Suppressor macrophage treated with lipopolysaccharide for 1 hour (primary cell): Measurements from ENCODE around the gene CAPZA1.

Experiments used
- DNase-seq, 3 donors: peaks; one replicate each; pipeline ENCODE4 v3.0.0-alpha.2; 2020 to 2022

The CAPZA1 gene

GRCh38 chr1:112702420-112703261, 83.0 kb downstream of the CAPZA1 start:
- DNase-seq: no peak

GRCh38 chr1:112703706-112704105, 84.1 kb downstream of the CAPZA1 start:
- no peak for DNase-seq

- DNase-seq: no peak
Measured at GRCh38 chr1:112704391-112704933, 84.8 kb downstream of the CAPZA1 start.

GRCh38 chr1:112704934-112705627, 85.4 kb downstream of the CAPZA1 start:
- DNase-seq: peak; percentile 95 to 97 (median 96)

GRCh38 chr1:112706505-112707220, 87.0 kb downstream of the CAPZA1 start, which contains the start of gene RHOC:
Gene RHOC, minus strand, starts transcription at chr1:112707127. Its CDS starts 3,328 bp downstream, at chr1:112703799.
- peak; percentile 83 to 96 (median 88) for DNase-seq

- peak; percentile 87 to 93 (median 88) for DNase-seq
Measured at GRCh38 chr1:112707221-112708001, 87.8 kb downstream of the CAPZA1 start.

- DNase-seq: no peak
Measured at GRCh38 chr1:112708002-112708448, 88.4 kb downstream of the CAPZA1 start.

GRCh38 chr1:112708489-112708888, 88.9 kb downstream of the CAPZA1 start:
- DNase-seq: no peak

- no peak for DNase-seq
Measured at GRCh38 chr1:112710159-112710558, 90.5 kb downstream of the CAPZA1 start.

- no peak for DNase-seq
Measured at GRCh38 chr1:112710586-112710985, 91.0 kb downstream of the CAPZA1 start.

- DNase-seq: no peak
Measured at GRCh38 chr1:112711041-112711440, 91.4 kb downstream of the CAPZA1 start.

GRCh38 chr1:112711670-112712069, 92.0 kb downstream of the CAPZA1 start:
- no peak for DNase-seq

GRCh38 chr1:112712191-112712590, 92.6 kb downstream of the CAPZA1 start:
- DNase-seq: no peak

GRCh38 chr1:112712701-112713128, 93.1 kb downstream of the CAPZA1 start:
- no peak for DNase-seq

GRCh38 chr1:112713466-112714312, 94.1 kb downstream of the CAPZA1 start:
- DNase-seq: peak; percentile 71 to 72 (median 71)

- peak; percentile 51 to 65 (median 57) for DNase-seq
Measured at GRCh38 chr1:112714313-112715263, 95.0 kb downstream of the CAPZA1 start.

- DNase-seq: peak; percentile 99 to 100 (median 99)
Measured at GRCh38 chr1:112715264-112716053, 95.8 kb downstream of the CAPZA1 start, which contains the start of gene PPM1J. Gene PPM1J, minus strand, starts transcription at chr1:112715332. Its CDS starts 31 bp downstream, at chr1:112715301.

GRCh38 chr1:112716133-112716720, 96.6 kb downstream of the CAPZA1 start:
- peak; percentile 93 to 95 (median 94) for DNase-seq
